Prostate gland (tissue), 2 donors: Measurements from ENCODE around the gene ADM2. TPM values are rescaled to one million over a fixed set of nuclear protein-coding genes. Genes with fewer than 3 reads are reported as not detected.

Experiments used
- DNase-seq: peaks from one replicate; pipeline ENCODE4 v3.0.0-alpha.2; 2019; ENCODE audit warnings: low spot score
- H3K27ac ChIP-seq, 2 donors: fragments of 200-600 bp; sonication (generic); 2 replicates each; pipeline ENCODE4 v1.5.1; 2017 to 2019
- H3K27me3 ChIP-seq: fragments of 200-600 bp; sonication (generic); replicated peaks from 2 replicates; pipeline ENCODE4 v1.5.1; 2019; ENCODE audit not compliant: insufficient read depth
- H3K36me3 ChIP-seq, 2 donors: fragments of 200-600 bp; sonication (generic); 1 replicate in 1 of 2; 2 replicates in 1 of 2; pipeline versions ENCODE4 v1.5.1 to v1.8.1; 2017 to 2019
- H3K4me1 ChIP-seq: fragments of 200-600 bp; sonication (generic); replicated peaks from 2 replicates; pipeline ENCODE4 v1.5.1; 2019
- H3K4me3 ChIP-seq, 2 donors: fragments of 200-600 bp; sonication (generic); 2 replicates each; pipeline ENCODE4 v1.5.1; 2017 to 2019
- H3K9me3 ChIP-seq: fragments of 200-600 bp; sonication (generic); 2 replicates; pipeline ENCODE4 v1.5.1; 2017
- POLR2A ChIP-seq: fragments of 450-650 bp; IDR thresholded peaks from one replicate; pipeline ENCODE4 v1.6.1; 2016; ENCODE audit warnings: antibody characterized with exemption, mild to moderate bottlenecking
- POLR2AphosphoS5 ChIP-seq: sonication (generic); formaldehyde crosslinking; IDR thresholded peaks from one replicate; pipeline ENCODE4 v1.6.1; 2017; ENCODE audit warnings: antibody characterized with exemption
- WGBS: methylation state at CpG from one replicate; pipeline ENCODE4 v1.1.5; 2018; 5-methylcytosine and 5-hydroxymethylcytosine counted together
- intact Hi-C: fragments of 100-400 bp; cut with DNase I; formaldehyde crosslinking; loops from one replicate; pipeline ENCODE4 v1.14.2; 2022
- total RNA-seq, 2 donors: library from RNA; depleted of rRNA; stranded (reverse); fragments of >200 nt; gene quantifications; one replicate each; pipeline ENCODE4 v1.1.0, GENCODE V29; 2016
- TF ChIP-seq, protein P1 (sequence below), 4 experiments: fragments of 200-600 bp in 2 of 4; fragments of 450-650 bp in 2 of 4; sonication (generic) in 2 of 4; IDR thresholded peaks; 1 replicate in 3 of 4; 2 replicates in 1 of 4; pipeline ENCODE4 v1.5.1; 2016 to 2019; ENCODE audit warnings: antibody characterized with exemption in 4 of 4, mild to moderate bottlenecking in 2 of 4, moderate library complexity in 2 of 4

ADM2 gene
- total RNA-seq, 2 donors from 2014 or later: 7.3 to 7.9 TPM

DNA sequence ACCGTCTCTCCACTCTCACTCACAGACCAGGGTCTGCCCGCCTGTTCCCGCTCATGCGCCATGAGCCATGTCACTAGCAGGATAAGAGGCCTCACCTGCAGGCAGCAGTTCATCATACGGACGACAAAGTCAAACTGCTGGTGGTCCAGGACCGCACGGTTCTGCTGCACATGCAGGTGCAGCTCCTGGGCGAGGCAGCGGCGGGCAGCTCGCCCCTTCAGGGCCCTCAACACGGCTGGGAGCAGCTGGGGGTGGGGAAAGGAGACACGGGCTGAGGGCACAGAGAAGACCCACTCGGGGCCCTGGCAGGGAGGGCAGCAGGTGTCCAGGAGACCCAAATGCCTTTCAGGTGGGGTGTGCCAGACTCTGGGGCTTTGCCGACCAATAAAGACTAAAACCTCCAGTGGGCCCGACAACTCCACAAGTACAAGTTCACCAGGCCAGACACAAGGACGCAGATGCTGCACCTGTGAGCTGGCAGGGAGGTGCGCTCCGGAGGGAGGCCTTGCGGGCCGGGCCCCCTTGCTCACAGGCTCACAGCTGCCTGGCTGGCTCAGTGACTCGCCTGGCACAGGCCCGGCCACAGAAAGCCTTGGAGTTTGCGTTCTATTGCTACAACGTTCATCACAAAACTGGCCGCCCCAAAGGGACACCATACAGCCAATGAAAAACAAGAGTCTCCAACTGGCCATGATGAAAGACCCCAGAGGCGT lies 18.0 kb upstream of the ADM2 start:
- Histone ChIP-seq H3K4me3 (no peak overlapping the region), H3K27ac (no peak overlapping the region), H3K27me3 (no peaks in the 10 kb centered on the region), H3K4me1 (peaks cover 11% of the 10 kb centered on the region), H3K9me3 (no peaks in the 10 kb centered on the region), H3K36me3 (peaks cover 34 to 78% of the 10 kb centered on the region in 2 donors)
- TF ChIP-seq POLR2AphosphoS5 (no peak), POLR2A (no peak)
- TF ChIP-seq, protein P1, sequence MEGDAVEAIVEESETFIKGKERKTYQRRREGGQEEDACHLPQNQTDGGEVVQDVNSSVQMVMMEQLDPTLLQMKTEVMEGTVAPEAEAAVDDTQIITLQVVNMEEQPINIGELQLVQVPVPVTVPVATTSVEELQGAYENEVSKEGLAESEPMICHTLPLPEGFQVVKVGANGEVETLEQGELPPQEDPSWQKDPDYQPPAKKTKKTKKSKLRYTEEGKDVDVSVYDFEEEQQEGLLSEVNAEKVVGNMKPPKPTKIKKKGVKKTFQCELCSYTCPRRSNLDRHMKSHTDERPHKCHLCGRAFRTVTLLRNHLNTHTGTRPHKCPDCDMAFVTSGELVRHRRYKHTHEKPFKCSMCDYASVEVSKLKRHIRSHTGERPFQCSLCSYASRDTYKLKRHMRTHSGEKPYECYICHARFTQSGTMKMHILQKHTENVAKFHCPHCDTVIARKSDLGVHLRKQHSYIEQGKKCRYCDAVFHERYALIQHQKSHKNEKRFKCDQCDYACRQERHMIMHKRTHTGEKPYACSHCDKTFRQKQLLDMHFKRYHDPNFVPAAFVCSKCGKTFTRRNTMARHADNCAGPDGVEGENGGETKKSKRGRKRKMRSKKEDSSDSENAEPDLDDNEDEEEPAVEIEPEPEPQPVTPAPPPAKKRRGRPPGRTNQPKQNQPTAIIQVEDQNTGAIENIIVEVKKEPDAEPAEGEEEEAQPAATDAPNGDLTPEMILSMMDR (IDR thresholded peaks at IDR 0.05): no peak
- DNase-seq: no peak
- intact Hi-C loops: no loop called here
- WGBS: 90% methylated on average over 28 of the region's 28 CpGs

DNA sequence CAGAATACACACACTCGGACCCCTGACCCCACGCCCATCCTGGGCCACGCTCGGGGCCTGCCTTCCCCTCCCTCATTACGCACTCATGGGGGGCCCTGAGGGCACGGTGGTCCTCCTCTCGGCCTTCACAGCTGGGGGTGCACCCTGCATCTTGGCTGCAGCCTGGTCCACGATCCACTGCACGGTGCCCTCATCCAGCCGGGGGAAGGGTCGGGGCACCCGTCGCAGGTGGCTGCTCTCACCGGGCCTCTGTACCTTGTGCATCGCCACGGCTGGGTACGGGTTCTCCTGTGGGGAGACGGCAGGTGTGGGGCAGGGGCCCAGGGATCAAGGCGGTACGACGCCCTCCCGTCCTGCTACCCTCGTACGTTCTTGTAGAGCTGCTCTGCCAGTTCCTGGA lies 16.9 kb upstream of the ADM2 start:
- TF ChIP-seq, protein P1 (IDR thresholded peaks at IDR 0.05): no peak
- TF ChIP-seq POLR2AphosphoS5 (no peak), POLR2A (no peak)
- no peak for DNase-seq
- WGBS: 90% methylated on average over 24 of the region's 24 CpGs
- H3K4me3 ChIP-seq: no peak overlapping the region
- no peak overlapping the region for H3K27ac ChIP-seq
- H3K4me1 ChIP-seq: peaks cover 11% of the 10 kb centered on the region
- intact Hi-C loops: no loop called here
- no peaks in the 10 kb centered on the region for H3K9me3 ChIP-seq
- H3K36me3 ChIP-seq: peaks cover 25 to 67% of the 10 kb centered on the region in 2 donors
- H3K27me3 ChIP-seq: no peaks in the 10 kb centered on the region

- 89% methylated on average over 30 of the region's 30 CpGs for WGBS
- intact Hi-C loops: no loop called here
- H3K27me3 ChIP-seq: no peaks in the 10 kb centered on the region
- H3K27ac ChIP-seq: no peak overlapping the region
- no peaks in the 10 kb centered on the region for H3K9me3 ChIP-seq
- no peak overlapping the region for H3K4me3 ChIP-seq
- TF ChIP-seq POLR2A: no peak
- TF ChIP-seq POLR2AphosphoS5: no peak
- TF ChIP-seq, protein P1 (IDR thresholded peaks at IDR 0.05): no peak
- DNase-seq: no peak
- H3K4me1 ChIP-seq: peaks cover 18% of the 10 kb centered on the region
- peaks cover 20 to 59% of the 10 kb centered on the region in 2 donors for H3K36me3 ChIP-seq
Observed at GRCh38 chr22:50465066-50465930, 16.0 kb upstream of the ADM2 start.

DNA sequence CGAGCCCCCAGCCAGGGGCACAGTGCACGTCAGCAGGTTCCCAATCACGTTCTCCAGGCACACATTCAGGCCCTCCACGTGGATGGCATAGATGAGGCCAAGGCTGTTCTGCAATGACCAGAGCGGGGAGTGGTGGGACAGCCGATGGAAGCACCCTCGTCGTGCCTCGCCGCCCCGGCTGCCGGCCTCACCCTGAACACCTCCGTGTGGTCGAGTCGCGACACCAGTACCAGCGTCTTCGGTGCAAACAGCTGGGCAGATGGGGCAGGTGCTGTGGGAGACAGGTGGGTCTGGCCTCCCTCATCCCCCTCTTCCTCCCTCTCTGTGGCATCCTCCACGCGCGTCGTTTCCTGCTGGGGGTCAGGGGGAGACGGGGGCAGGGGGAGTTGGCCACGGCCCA lies 14.0 kb upstream of the ADM2 start:
- intact Hi-C loops: no loop called here
- H3K27me3 ChIP-seq: no peaks in the 10 kb centered on the region
- no peak overlapping the region for H3K4me3 ChIP-seq
- WGBS: 91% methylated on average over 18 of the region's 24 CpGs
- H3K27ac ChIP-seq: no peak overlapping the region
- no peak for TF ChIP-seq POLR2A
- TF ChIP-seq, protein P1 (IDR thresholded peaks at IDR 0.05): no peak
- no peak for TF ChIP-seq POLR2AphosphoS5
- H3K36me3 ChIP-seq: peaks cover 20 to 47% of the 10 kb centered on the region in 2 donors
- no peak for DNase-seq
- peaks cover 17% of the 10 kb centered on the region for H3K4me1 ChIP-seq
- H3K9me3 ChIP-seq: no peaks in the 10 kb centered on the region
